HG02943 (cell line): ENCODE results near the gene PTPRA.
"Not testable (repeated sequence)": the region's sequence is repeated elsewhere in the genome, so short reads cannot be mapped to it uniquely, and the experiment has no call there.

Experiments
- ATAC-seq: cut with Tn5 transposase; IDR thresholded peaks from one replicate; pipeline ENCODE4 v1.9.1; 2021; ENCODE audit warnings: mild to moderate bottlenecking, low read depth, moderate library complexity; ENCODE audit not compliant: unreplicated experiment

PTPRA gene

DNA sequence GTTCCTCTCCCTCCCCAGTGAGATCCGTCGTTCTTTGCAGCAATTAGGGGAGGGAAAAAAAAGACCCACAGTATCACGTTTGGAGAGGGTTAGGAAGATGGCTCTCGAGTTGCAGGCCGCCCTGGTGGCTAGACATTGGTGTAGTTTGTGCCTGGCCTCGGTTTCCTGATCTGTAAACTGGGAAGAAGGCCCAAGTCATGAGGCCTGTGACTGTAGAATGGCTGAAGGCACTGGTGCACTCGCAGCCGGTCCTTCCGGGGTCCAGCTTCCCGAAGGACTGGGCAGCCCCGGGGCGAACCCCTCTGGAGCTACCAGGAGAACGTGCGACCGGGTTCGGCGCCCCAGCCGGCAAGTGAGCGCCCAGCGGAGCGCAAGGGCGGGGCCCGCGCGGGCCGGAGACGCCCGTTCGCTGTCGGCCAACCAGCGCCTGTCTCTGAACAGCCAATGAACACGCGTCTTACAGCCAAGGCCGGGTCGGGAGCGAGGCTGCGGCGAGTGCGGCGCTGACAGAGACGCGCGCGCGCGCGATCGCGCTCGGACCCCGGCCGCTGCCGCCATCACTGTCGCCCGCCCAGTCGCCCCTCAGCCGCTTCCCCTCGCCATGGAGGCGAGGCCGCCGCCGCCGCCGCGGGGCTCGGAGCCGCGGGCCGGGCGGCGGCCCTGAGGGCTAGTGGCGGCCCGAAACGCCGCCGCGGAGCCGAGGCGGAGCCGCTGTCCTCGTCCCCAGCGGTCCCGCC is at the start of gene PTPRA:
Gene PTPRA, plus strand, starts transcription at position 472 of the 737 bp plus-strand sequence. CDS start 90,797 bp downstream, outside the sequence.
- peak; percentile 83 for ATAC-seq

DNA sequence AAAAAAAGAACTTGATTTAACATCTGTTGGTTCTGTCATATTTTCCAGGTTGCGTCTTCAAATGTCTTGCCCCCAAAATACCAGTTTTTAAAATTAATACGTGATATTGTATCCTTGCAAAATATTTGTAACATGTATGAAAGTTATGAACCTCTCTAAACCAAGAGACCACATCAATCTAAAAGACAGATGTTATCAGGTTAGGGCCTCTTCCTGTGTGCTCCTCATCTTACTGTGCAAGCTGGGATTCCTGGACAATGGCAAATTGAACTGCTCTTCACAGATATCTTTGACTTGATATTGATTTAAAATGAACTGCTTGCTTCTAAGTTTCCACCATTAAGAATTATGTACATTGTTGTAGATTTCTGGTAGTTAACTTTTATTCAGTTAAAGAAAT is 47.5 kb upstream of the PTPRA start:
- ATAC-seq: no peak

GRCh38 chr20:2826655-2827054 is 46.6 kb upstream of the PTPRA start:
- ATAC-seq: no peak

- no peak for ATAC-seq
These were observed 43.9 kb upstream of the PTPRA start for GRCh38 chr20:2829376-2829775.

GRCh38 chr20:2831206-2831605 is 42.1 kb upstream of the PTPRA start:
- not testable (repeated sequence) for ATAC-seq

GRCh38 chr20:2833761-2834160 is 39.5 kb upstream of the PTPRA start:
- ATAC-seq: no peak

DNA sequence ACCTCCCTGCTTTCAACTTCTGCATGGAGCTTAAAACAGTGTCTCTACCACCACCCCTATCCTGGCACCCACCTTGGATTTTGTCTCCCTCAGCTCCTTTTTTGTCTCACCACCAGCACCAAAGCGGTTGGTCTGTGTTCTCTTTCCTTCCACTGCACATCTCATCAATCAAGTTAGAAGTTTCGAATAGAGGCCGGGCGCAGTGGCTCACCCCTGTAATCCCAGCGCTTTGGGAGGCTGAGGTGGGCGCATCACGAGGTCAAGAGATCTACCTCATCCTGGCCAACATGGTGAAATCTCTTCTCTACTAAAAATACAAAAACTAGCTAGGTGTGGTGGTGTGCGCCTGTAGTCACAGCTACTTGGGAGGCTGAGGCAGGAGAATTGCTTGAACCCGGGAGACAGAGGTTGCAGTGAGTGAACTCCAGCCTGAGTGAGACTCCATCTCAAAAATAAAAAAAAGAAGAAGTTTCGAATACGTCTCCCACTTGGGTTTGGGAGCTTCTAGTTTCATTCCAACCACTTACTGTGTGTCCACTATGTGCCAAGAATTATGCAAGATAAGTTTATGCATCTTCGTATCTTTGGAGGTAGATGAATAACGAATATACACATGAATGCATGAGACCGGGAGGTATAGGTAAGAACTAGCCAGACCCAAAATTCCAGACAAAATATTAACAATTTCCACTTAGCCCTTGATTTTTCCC is 38.7 kb upstream of the PTPRA start:
- no peak for ATAC-seq

- no peak for ATAC-seq
These were observed 37.9 kb upstream of the PTPRA start for GRCh38 chr20:2835331-2835796.

DNA sequence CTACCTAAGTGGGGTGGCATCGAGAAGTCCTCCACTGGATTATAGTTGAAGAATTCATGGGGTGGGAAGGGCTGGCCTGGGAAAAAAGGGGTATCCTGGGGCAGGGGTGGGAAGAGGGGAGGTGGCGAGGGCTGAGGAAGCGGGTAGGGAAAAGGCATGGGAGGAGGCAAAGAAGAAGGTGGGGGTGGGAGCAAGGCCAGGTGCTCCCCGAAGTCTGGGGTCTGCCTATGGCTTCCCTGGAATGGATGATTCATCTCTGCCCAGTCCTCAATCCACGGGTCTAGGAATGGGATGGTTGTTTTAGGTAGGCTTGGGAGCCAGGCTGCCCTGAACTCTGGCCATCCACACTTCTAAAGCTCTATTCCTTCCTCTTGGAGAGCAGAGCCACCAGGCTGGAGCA is 37.2 kb upstream of the PTPRA start:
- ATAC-seq: no peak

DNA sequence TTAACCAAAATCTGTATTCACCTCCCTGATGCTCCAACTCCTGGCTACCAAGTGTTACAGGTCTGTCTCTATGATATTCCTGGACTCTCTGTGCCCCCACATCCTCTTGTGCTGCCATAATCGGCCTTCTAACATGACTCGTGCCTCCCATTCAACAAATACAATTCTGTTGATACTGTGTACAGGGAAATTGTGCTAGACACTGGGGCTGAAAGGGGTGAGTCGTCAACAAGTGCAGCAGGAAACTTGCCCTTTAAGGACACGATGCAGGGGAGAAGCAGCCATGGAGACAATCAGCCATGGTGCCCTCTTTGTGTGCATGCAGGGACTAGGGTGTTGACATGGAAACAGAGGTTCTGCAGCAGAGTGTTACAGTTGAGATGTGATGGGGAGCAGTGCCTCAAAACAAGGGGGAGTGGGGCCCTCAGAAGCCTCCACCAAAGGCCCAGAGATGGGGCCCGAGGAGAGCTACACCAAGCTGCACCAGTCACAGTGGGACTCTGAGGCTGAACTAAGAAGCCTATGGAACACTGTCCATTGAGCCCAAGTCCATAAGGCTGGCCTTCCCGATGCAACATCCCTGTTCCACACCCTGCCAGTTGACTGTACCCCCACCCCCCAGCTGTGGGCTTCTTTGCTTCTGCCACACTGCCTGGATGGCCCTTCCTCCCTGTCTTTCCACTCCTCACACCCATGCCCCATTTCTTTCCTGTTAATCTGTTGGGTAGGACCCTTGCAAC is 35.9 kb upstream of the PTPRA start:
- no peak for ATAC-seq

DNA sequence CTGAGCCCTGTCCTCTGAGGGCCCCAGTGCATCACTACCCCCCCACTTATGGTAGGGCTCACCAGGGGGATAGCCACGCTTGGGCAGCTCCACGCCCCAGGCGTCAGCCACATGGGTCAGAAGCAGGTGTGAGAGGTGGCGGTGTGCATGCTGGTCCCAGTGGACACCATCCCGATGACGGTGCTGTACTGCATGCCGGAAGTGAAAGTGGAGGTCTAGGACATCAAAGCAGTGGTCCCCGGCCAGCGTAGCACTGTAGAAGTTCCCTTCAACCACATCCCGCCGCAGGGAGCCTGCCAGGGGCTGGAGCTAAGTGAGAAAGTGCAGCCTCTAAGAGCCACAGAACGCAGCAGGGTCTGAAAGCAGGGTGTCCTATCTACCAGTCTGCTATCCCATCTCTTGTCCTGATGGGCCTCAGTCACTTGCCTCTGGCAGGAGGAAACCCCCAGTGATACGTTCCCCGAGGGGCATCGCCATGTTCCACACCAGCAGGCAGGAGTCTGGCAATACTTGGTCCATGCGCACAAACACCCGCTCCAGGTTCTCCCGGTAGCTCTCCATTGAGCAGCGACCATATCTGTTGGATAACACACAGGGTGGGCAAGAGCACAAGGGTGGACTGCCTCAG is 35.0 kb upstream of the PTPRA start:
- no peak for ATAC-seq

DNA sequence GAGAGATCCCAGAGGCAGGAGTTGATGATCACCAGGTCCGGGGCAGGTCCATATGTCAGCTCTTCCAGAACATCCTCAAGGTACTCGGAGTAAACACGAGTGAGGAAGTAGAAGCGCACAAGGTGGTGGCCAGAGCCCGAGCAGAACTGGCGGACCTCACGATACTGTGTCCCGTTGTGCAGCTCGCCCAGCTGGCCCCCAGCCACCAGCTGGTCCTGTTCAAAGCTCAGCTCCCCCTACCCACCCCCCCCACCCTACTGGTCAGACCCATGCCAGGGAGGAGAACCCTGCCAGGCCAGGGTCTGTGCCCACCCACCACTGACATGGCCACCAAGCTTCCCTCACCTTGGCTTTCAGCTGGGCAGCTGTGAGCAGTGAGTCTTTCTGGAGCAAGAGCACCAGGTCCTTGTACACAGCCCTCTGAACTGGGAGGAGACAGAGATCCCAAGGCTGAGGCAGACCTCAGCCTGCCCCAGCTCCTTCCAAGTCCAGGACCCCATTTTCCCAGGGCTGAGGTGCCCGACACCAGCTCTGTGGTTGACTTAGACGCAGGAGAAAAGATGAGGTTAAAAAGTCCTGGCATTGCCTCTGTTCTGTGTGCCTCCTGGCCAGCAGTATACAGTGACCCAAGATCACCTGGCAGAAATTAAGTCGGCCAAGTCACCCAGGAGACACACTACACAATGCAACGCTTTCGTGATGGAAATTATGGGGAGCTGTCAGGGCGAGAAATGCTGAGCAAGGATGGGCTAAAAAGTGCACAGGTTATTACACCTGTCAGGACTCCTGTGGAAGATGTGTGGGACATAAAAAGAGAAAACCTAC is 34.2 kb upstream of the PTPRA start:
- no peak for ATAC-seq

GRCh38 chr20:2839732-2840137 is 33.5 kb upstream of the PTPRA start:
- peak; percentile 8 for ATAC-seq

DNA sequence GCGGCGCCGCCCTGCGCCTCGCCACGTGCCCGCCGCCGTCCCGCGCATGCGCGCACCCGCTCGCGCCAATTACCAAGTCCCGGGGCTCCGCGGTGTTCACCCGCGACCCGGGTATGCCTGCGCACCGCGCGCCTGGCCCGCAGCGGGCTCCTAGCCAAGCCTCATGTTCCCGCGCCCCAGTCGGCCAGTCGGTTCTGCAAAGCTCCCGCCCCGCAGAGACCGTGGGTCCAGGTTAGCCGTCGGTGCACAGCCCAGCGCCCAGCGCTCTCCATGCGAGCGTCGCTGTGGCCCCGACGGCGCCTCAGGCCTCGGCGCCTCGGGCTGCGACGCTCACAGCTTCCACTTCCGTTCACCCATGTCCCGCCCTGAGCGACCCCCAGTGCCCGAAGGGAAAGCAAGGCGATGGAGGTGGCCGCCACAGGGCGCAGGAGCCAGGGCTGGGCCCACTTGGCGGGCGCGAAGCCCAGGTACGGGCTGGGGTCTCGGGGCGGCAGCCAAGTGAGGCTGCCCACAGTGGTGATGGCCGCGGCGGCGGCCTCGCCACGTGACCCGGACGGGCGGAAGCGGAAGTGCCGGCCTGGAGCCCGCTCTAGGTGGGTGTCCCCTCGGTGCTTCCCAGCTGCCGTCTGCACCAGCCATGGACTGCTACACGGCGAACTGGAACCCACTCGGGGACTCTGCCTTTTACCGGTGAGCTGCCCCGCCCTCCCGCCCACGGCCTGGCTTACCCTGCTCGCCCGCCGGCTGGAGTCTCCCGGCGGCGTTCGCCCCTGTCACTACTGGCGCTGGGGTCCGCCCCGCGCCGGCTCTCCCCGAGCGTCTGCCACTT is 32.9 kb upstream of the PTPRA start, which contains the start of the genes PCED1A and VPS16:
Gene PCED1A, minus strand, starts transcription at position 518 of the 829 bp plus-strand sequence. CDS start 743 bp downstream, outside the sequence.
Gene VPS16, plus strand, starts transcription at position 608 of the 829 bp plus-strand sequence. Its CDS starts 30 bp downstream, at position 638.
- ATAC-seq: peak; percentile 82

GRCh38 chr20:2840967-2841531 is 32.2 kb upstream of the PTPRA start:
- peak; percentile 45 for ATAC-seq

GRCh38 chr20:2845607-2846006 is 27.7 kb upstream of the PTPRA start:
- no peak for ATAC-seq

DNA sequence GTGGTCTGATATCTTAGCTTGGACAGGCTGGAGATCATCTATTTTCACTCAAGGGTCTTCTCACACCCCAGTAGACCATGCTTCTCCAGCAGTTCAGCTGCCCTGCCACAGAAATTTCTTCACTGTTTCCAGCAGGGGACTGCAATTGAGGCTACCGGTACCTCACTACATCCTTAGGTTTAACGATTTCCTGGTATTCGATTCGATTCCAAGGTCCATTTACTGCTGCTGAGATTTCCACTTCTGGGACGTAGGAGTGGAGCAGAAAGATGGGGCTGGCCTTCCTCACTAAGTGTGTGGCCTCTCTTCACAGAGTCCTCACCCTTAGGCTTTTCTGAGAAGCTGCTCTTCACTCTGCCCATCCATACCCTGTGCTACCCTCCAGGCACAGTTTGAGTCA is 26.6 kb upstream of the PTPRA start:
- no peak for ATAC-seq

- no peak for ATAC-seq
These were observed 25.5 kb upstream of the PTPRA start for GRCh38 chr20:2847802-2848201.
